ENCODE measurements around the gene ATG101. TPM values are rescaled to one million over a fixed set of nuclear protein-coding genes. Genes with fewer than 3 reads are reported as not detected.

The ATG101 gene
- total and polyA plus RNA-seq, 2 experiments from 2014 or later = 27.7 to 60.3 TPM

GRCh38 chr12:52042706-52043385, 26.9 kb upstream of the ATG101 start (continued):
- TF ChIP-seq CREB1 (CRISPR knock-in tag; IDR thresholded peaks at IDR 0.05; ENCODE audit: low read depth) (no peak), POLR2AphosphoS5 (IDR thresholded peaks at IDR 0.05; ENCODE audit: low read depth) (no peak), REST (IDR thresholded peaks at IDR 0.05; ENCODE audit: unreplicated experiment) (no peak), NANOG (IDR thresholded peaks at IDR 0.05; ENCODE audit: borderline replicate concordance) (no peak), JUNB (IDR thresholded peaks at IDR 0.05; ENCODE audit: unreplicated experiment) (no peak), CTCF (conservative IDR thresholded peaks at IDR 0.05; ENCODE audit: low read depth in 2 of 2) (no peak), ZNF114 (CRISPR knock-in tag; IDR thresholded peaks at IDR 0.05) (no peak), ZNF331 (CRISPR knock-in tag; IDR thresholded peaks at IDR 0.05; ENCODE audit: low read depth) (no peak)

- peaks cover 10% of the 10 kb centered on the region for H3K4me1 Mint-ChIP-seq
- H3F3A ChIP-seq (replicated peaks; ENCODE audit: low read depth) = peaks cover 2% of the 10 kb centered on the region; the same call in 1 of the 2 replicates
- no peak overlapping the region for H3K27ac ChIP-seq (ENCODE audit: low read depth)
- no peaks in the 10 kb centered on the region for H3K9me2 ChIP-seq (ENCODE audit: insufficient read depth)
- peaks cover 14% of the 10 kb centered on the region for H3K27me3 ChIP-seq (ENCODE audit: insufficient read depth)
- peaks cover 7% of the 10 kb centered on the region for H4K20me1 ChIP-seq (replicated peaks; ENCODE audit: insufficient read depth)
- H3K9me3 Mint-ChIP-seq = no peaks in the 10 kb centered on the region
- H2AFZ ChIP-seq = no peak overlapping the region
- DNase-seq (ENCODE audit: low spot score) (no peak), ATAC-seq (no peak)
- no peak for TF ChIP-seq STAT1 (IDR thresholded peaks at IDR 0.05; ENCODE audit: unreplicated experiment)
- H3K27me3 Mint-ChIP-seq (ENCODE audit: insufficient read depth, low read depth, poor library complexity) = peaks cover 12% of the 10 kb centered on the region
- no peak overlapping the region for H3K4me2 ChIP-seq
- peaks cover 11% of the 10 kb centered on the region; the same call in 2 of the 3 replicates for H3K36me3 Mint-ChIP-seq (ENCODE audit: low read depth)
- H3K79me2 ChIP-seq (replicated peaks; ENCODE audit: insufficient read depth) = peaks cover 9% of the 10 kb centered on the region; the same call in 1 of the 2 replicates
- H3K27ac Mint-ChIP-seq = peak overlapping the region; percentile 62; the same call in 1 of the 2 replicates
- H3K4me3 Mint-ChIP-seq = no peak overlapping the region
- H3K4me3 ChIP-seq = no peak overlapping the region
- H3K4me1 ChIP-seq (ENCODE audit: insufficient read depth) = no peaks in the 10 kb centered on the region
- H3K36me3 ChIP-seq (ENCODE audit: insufficient read depth) = no peaks in the 10 kb centered on the region
These were observed 26.2 kb upstream of the ATG101 start for GRCh38 chr12:52043386-52044212.
